ENCODE data around the gene SIGMAR1.

SIGMAR1 gene

GRCh38 chr9:34628656-34629490, 8.7 kb downstream of the SIGMAR1 start, which contains the start of gene ARID3C:
TSS of gene ARID3C (minus strand) at chr9:34629066. CDS start at chr9:34628014, 1,052 bp downstream.
- TF ChIP-seq ZFX (IDR thresholded peaks at IDR 0.05): no peak
- no peak within 1 kb of the TSS for H3K27ac ChIP-seq

GRCh38 chr9:34627716-34628655, 9.6 kb downstream of the SIGMAR1 start:
- no peak for TF ChIP-seq CTCF (conservative IDR thresholded peaks at IDR 0.05)
- no peak for TF ChIP-seq ZFX (IDR thresholded peaks at IDR 0.05)
- no peak overlapping the region for H3K27ac ChIP-seq

- TF ChIP-seq CTCF (conservative IDR thresholded peaks at IDR 0.05): no peak
- no peak for TF ChIP-seq ZFX (IDR thresholded peaks at IDR 0.05)
- H3K27ac ChIP-seq: no peak overlapping the region
These were observed 12.5 kb downstream of the SIGMAR1 start for GRCh38 chr9:34625186-34625486.

GRCh38 chr9:34624475-34625185, 13.0 kb downstream of the SIGMAR1 start:
- no peak for TF ChIP-seq ZFX (IDR thresholded peaks at IDR 0.05)
- TF ChIP-seq CTCF (conservative IDR thresholded peaks at IDR 0.05): no peak
- no peak overlapping the region for H3K27ac ChIP-seq

- TF ChIP-seq ZFX (IDR thresholded peaks at IDR 0.05): no peak
- TF ChIP-seq CTCF (conservative IDR thresholded peaks at IDR 0.05): no peak
- H3K27ac ChIP-seq: no peak overlapping the region
These were observed 14.0 kb downstream of the SIGMAR1 start for GRCh38 chr9:34623374-34624235.

- TF ChIP-seq CTCF (conservative IDR thresholded peaks at IDR 0.05): no peak
- peak; percentile 35; the same call in 1 of the 2 replicates for TF ChIP-seq ZFX (IDR thresholded peaks at IDR 0.05)
- peak within 1 kb of the TSS; percentile 72 for H3K27ac ChIP-seq
These were observed 17.3 kb downstream of the SIGMAR1 start, which contains the start of gene DCTN3 for GRCh38 chr9:34620061-34620994. TSS of gene DCTN3 (minus strand) at chr9:34620495. CDS start at chr9:34620464, 31 bp downstream.

Measured in C4-2B (cell line).